ENCODE results near the gene URB2.

Gene URB2

GRCh38 chr1:229643996-229644745, 18.1 kb downstream of the URB2 start:
- no peak for DNase-seq

- DNase-seq, result no peak
Observed at GRCh38 chr1:229645324-229645993, 19.4 kb downstream of the URB2 start.

GRCh38 chr1:229648406-229648805, 22.4 kb downstream of the URB2 start:
- DNase-seq, result no peak

GRCh38 chr1:229650045-229650444, 24.0 kb downstream of the URB2 start:
- DNase-seq, result no peak

GRCh38 chr1:229651546-229651945, 25.5 kb downstream of the URB2 start:
- DNase-seq, result no peak

- no peak for DNase-seq
Observed at GRCh38 chr1:229653420-229653819, 27.4 kb downstream of the URB2 start.

GRCh38 chr1:229655781-229656180, 29.7 kb downstream of the URB2 start:
- DNase-seq, result no peak

- DNase-seq, result no peak
Observed at GRCh38 chr1:229657993-229658755, 32.1 kb downstream of the URB2 start.

GRCh38 chr1:229661022-229661877, 35.2 kb downstream of the URB2 start:
- DNase-seq, result peak in 47 of 51 donors; percentile 6 to 86 (median 68)

GRCh38 chr1:229661897-229662296, 35.9 kb downstream of the URB2 start:
- no peak for DNase-seq

- peak in 15 of 51 donors; percentile 7 to 59 (median 27) for DNase-seq
Observed at GRCh38 chr1:229664133-229664689, 38.2 kb downstream of the URB2 start.

GRCh38 chr1:229665912-229666558, 40.0 kb downstream of the URB2 start:
- DNase-seq, result peak in 8 of 51 donors; percentile 7 to 49 (median 18)

- DNase-seq, result no peak
Observed at GRCh38 chr1:229666585-229666984, 40.5 kb downstream of the URB2 start.

- no peak for DNase-seq
Observed at GRCh38 chr1:229669333-229669732, 43.3 kb downstream of the URB2 start.

GRCh38 chr1:229671310-229671709, 45.3 kb downstream of the URB2 start:
- DNase-seq, result no peak

- DNase-seq, result no peak
Observed at GRCh38 chr1:229672246-229672645, 46.2 kb downstream of the URB2 start.

GRCh38 chr1:229674042-229674441, 48.0 kb downstream of the URB2 start:
- DNase-seq, result no peak

GRCh38 chr1:229675396-229675795, 49.3 kb downstream of the URB2 start:
- no peak for DNase-seq

GRCh38 chr1:229685149-229685548, 59.1 kb downstream of the URB2 start:
- no peak for DNase-seq

GRCh38 chr1:229689273-229689672, 63.2 kb downstream of the URB2 start:
- DNase-seq, result no peak
